HEK293 (cell line): Measurements from ENCODE around the gene JCAD.

Experiments
- CTCF ChIA-PET: fragments of 350-600 bp; formaldehyde crosslinking; extraction: SDS; loops from one replicate; lab custom pipeline; 2021; ENCODE audit warnings: antibody characterized with exemption; lab: Yijun Ruan, JAX
- POLR2A ChIA-PET: fragments of 300-600 bp; formaldehyde crosslinking; extraction: SDS; loops from one replicate; lab custom pipeline; 2020; ENCODE audit warnings: antibody characterized with exemption, inconsistent platforms; lab: Yijun Ruan, JAX
- H3K27ac ChIP-seq: fragments of 200-500 bp; sonication (Bioruptor generic); 2 replicates; pipeline ENCODE4 v1.5.1; 2014; ENCODE audit warnings: low read depth, low read length, control low read depth, inconsistent platforms; ENCODE audit errors: extremely low read depth
- H3K36me3 ChIP-seq, 2 experiments: fragments of 200-500 bp in 1 of 2; sonication (Bioruptor generic) in 1 of 2; 1 replicate in 1 of 2; 2 replicates in 1 of 2; pipeline ENCODE4 v1.5.1; 2014 to 2017; ENCODE audit warnings: inconsistent platforms in 2 of 2, low read length in 2 of 2; ENCODE audit not compliant: control insufficient read depth in 2 of 2, insufficient read depth in 1 of 2
- H3K4me1 ChIP-seq: fragments of 200-500 bp; sonication (Bioruptor generic); 2 replicates; pipeline ENCODE4 v1.5.1; 2014; ENCODE audit warnings: mild to moderate bottlenecking, low read length, inconsistent platforms; ENCODE audit not compliant: control insufficient read depth, insufficient read depth
- H3K4me3 ChIP-seq: 2 replicates; pipeline ENCODE4 v1.5.1; 2011; ENCODE audit warnings: low read depth, mild to moderate bottlenecking, control low read depth, low read length, moderate library complexity
- H3K9me3 ChIP-seq: fragments of 200-500 bp; sonication (Bioruptor generic); 2 replicates; pipeline ENCODE4 v1.5.1; 2014; ENCODE audit warnings: low read depth, low read length, inconsistent platforms; ENCODE audit not compliant: control insufficient read depth, insufficient read depth
- GLIS1 ChIP-seq: fragments of 450-650 bp; formaldehyde crosslinking; IDR thresholded peaks from 2 replicates; pipeline ENCODE4 v1.5.1; 2016; ENCODE audit warnings: missing biosample characterization, missing genetic modification characterization
- PRDM2 ChIP-seq: fragments of 450-650 bp; formaldehyde crosslinking; IDR thresholded peaks from 2 replicates; pipeline ENCODE4 v1.5.1; 2016; ENCODE audit warnings: missing biosample characterization, missing genetic modification characterization, borderline replicate concordance
- RBAK ChIP-seq: fragments of 450-650 bp; formaldehyde crosslinking; IDR thresholded peaks from 2 replicates; pipeline ENCODE4 v1.5.1; 2016; ENCODE audit warnings: missing biosample characterization, missing genetic modification characterization
- SCRT2 ChIP-seq: fragments of 450-650 bp; formaldehyde crosslinking; IDR thresholded peaks from 2 replicates; pipeline ENCODE4 v1.5.1; 2016; ENCODE audit warnings: missing biosample characterization, missing genetic modification characterization
- SP2 ChIP-seq: fragments of 450-650 bp; formaldehyde crosslinking; IDR thresholded peaks from 2 replicates; pipeline ENCODE4 v1.5.1; 2016; ENCODE audit warnings: missing biosample characterization, missing genetic modification characterization
- TSHZ1 ChIP-seq: fragments of 450-650 bp; formaldehyde crosslinking; IDR thresholded peaks from 2 replicates; pipeline ENCODE4 v1.5.1; 2016; ENCODE audit warnings: missing biosample characterization, missing genetic modification characterization, borderline replicate concordance
- ZBTB1 ChIP-seq: fragments of 450-650 bp; formaldehyde crosslinking; IDR thresholded peaks from 2 replicates; pipeline ENCODE4 v1.5.1; 2016; ENCODE audit warnings: missing biosample characterization, missing genetic modification characterization
- ZNF23 ChIP-seq: fragments of 450-650 bp; formaldehyde crosslinking; IDR thresholded peaks from 2 replicates; pipeline ENCODE4 v1.5.1; 2016; ENCODE audit warnings: missing biosample characterization, missing genetic modification characterization, borderline replicate concordance
- ZNF404 ChIP-seq: fragments of 450-650 bp; formaldehyde crosslinking; IDR thresholded peaks from 2 replicates; pipeline ENCODE4 v1.5.1; 2017; ENCODE audit warnings: missing biosample characterization, missing genetic modification characterization
- ZNF521 ChIP-seq: fragments of 450-650 bp; formaldehyde crosslinking; IDR thresholded peaks from 2 replicates; pipeline ENCODE4 v1.5.1; 2017; ENCODE audit warnings: missing biosample characterization, mild to moderate bottlenecking, missing genetic modification characterization
- ZNF544 ChIP-seq: fragments of 450-650 bp; formaldehyde crosslinking; IDR thresholded peaks from 2 replicates; pipeline ENCODE4 v1.5.0; 2017; ENCODE audit warnings: missing biosample characterization, missing genetic modification characterization
- ZNF596 ChIP-seq: fragments of 450-650 bp; IDR thresholded peaks from 2 replicates; pipeline ENCODE4 v1.5.0; 2018; ENCODE audit warnings: missing biosample characterization, mild to moderate bottlenecking, missing genetic modification characterization, moderate library complexity
- ZNF626 ChIP-seq: fragments of 450-650 bp; sonication (Bioruptor Pico); formaldehyde crosslinking; IDR thresholded peaks from 2 replicates; pipeline ENCODE4 v1.5.1; 2018; ENCODE audit warnings: missing biosample characterization, missing genetic modification characterization, inconsistent platforms
- ZNF768 ChIP-seq: fragments of 450-650 bp; formaldehyde crosslinking; IDR thresholded peaks from 2 replicates; pipeline ENCODE4 v1.5.1; 2018; ENCODE audit warnings: missing biosample characterization, mild to moderate bottlenecking, missing genetic modification characterization
- ZNF792 ChIP-seq: fragments of 450-650 bp; formaldehyde crosslinking; IDR thresholded peaks from 2 replicates; pipeline ENCODE4 v1.5.1; 2016; ENCODE audit warnings: missing biosample characterization, missing genetic modification characterization
- ZSCAN23 ChIP-seq: fragments of 450-650 bp; formaldehyde crosslinking; IDR thresholded peaks from 2 replicates; pipeline ENCODE4 v1.5.1; 2016; ENCODE audit warnings: missing biosample characterization, missing genetic modification characterization
- TF ChIP-seq, protein P1 (sequence below): fragments of 450-650 bp; formaldehyde crosslinking; IDR thresholded peaks from 2 replicates; pipeline ENCODE4 v1.5.0; 2017; ENCODE audit warnings: missing biosample characterization, missing genetic modification characterization, borderline replicate concordance

Gene JCAD

GRCh38 chr10:30039988-30040387 lies 19.4 kb downstream of the JCAD start (continued):
- TF ChIP-seq, protein P1, sequence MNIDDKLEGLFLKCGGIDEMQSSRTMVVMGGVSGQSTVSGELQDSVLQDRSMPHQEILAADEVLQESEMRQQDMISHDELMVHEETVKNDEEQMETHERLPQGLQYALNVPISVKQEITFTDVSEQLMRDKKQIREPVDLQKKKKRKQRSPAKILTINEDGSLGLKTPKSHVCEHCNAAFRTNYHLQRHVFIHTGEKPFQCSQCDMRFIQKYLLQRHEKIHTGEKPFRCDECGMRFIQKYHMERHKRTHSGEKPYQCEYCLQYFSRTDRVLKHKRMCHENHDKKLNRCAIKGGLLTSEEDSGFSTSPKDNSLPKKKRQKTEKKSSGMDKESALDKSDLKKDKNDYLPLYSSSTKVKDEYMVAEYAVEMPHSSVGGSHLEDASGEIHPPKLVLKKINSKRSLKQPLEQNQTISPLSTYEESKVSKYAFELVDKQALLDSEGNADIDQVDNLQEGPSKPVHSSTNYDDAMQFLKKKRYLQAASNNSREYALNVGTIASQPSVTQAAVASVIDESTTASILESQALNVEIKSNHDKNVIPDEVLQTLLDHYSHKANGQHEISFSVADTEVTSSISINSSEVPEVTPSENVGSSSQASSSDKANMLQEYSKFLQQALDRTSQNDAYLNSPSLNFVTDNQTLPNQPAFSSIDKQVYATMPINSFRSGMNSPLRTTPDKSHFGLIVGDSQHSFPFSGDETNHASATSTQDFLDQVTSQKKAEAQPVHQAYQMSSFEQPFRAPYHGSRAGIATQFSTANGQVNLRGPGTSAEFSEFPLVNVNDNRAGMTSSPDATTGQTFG (tag by site-specific recombination) = no peak
- TF ChIP-seq ZNF404 (tag by site-specific recombination) (no peak), ZNF596 (tag by site-specific recombination) (no peak), SP2 (tag by site-specific recombination) (no peak), SCRT2 (tag by site-specific recombination) (no peak), ZNF626 (tag by site-specific recombination) (no peak), TSHZ1 (tag by site-specific recombination) (no peak), ZBTB1 (tag by site-specific recombination) (no peak), ZNF521 (tag by site-specific recombination) (no peak), RBAK (tag by site-specific recombination) (no peak), ZNF23 (tag by site-specific recombination) (no peak), ZNF544 (tag by site-specific recombination) (no peak)

GRCh38 chr10:30039567-30039966 lies 19.8 kb downstream of the JCAD start:
- Histone ChIP-seq H3K4me1 (peaks cover 4% of the 10 kb centered on the region; the same call in 1 of the 2 replicates), H3K9me3 (no peaks in the 10 kb centered on the region), H3K36me3 (peaks cover 0 to 45% of the 10 kb centered on the region in 2 experiments; a peak in 2 of 3 replicates), H3K4me3 (no peak overlapping the region), H3K27ac (no peak overlapping the region)
- ChIA-PET POLR2A (no interaction called here), CTCF (no interaction called here)
- TF ChIP-seq ZNF792 (tag by site-specific recombination) (no peak), ZNF768 (tag by site-specific recombination) (no peak), PRDM2 (tag by site-specific recombination) (no peak), ZSCAN23 (tag by site-specific recombination) (no peak), GLIS1 (no peak)
